NCI-H2107 (cell line): ENCODE results near the gene CDC42EP3.

Experiments
- DNase-seq: peaks from one replicate; lab custom pipeline; 2025; lab: John Stamatoyannopoulos, UW

The CDC42EP3 gene

GRCh38 chr2:37636381-37637066 is 34.9 kb downstream of the CDC42EP3 start:
- no peak for DNase-seq

GRCh38 chr2:37635504-37636380 is 35.7 kb downstream of the CDC42EP3 start:
- no peak for DNase-seq

- no peak for DNase-seq
Measured at GRCh38 chr2:37634914-37635503, 36.4 kb downstream of the CDC42EP3 start.

- DNase-seq = no peak
Measured at GRCh38 chr2:37633845-37634244, 37.6 kb downstream of the CDC42EP3 start.

- DNase-seq = no peak
Measured at GRCh38 chr2:37633234-37633633, 38.2 kb downstream of the CDC42EP3 start.

- DNase-seq = no peak
Measured at GRCh38 chr2:37632310-37632709, 39.1 kb downstream of the CDC42EP3 start.

- DNase-seq = no peak
Measured at GRCh38 chr2:37631698-37632097, 39.7 kb downstream of the CDC42EP3 start.

- DNase-seq = peak; percentile 6
Measured at GRCh38 chr2:37631292-37631691, 40.1 kb downstream of the CDC42EP3 start.

- DNase-seq = no peak
Measured at GRCh38 chr2:37630776-37631175, 40.7 kb downstream of the CDC42EP3 start.

GRCh38 chr2:37630301-37630700 is 41.1 kb downstream of the CDC42EP3 start:
- no peak for DNase-seq

GRCh38 chr2:37629529-37629928 is 41.9 kb downstream of the CDC42EP3 start:
- DNase-seq = no peak

- no peak for DNase-seq
Measured at GRCh38 chr2:37627710-37628109, 43.7 kb downstream of the CDC42EP3 start.

GRCh38 chr2:37625796-37626571 is 45.5 kb downstream of the CDC42EP3 start:
- no peak for DNase-seq

GRCh38 chr2:37625156-37625555 is 46.3 kb downstream of the CDC42EP3 start:
- no peak for DNase-seq

GRCh38 chr2:37623971-37624900 is 47.2 kb downstream of the CDC42EP3 start:
- no peak for DNase-seq

- DNase-seq = no peak
Measured at GRCh38 chr2:37623406-37623805, 48.0 kb downstream of the CDC42EP3 start.

GRCh38 chr2:37622450-37623100 is 48.9 kb downstream of the CDC42EP3 start:
- DNase-seq = no peak

- DNase-seq = no peak
Measured at GRCh38 chr2:37621199-37621598, 50.2 kb downstream of the CDC42EP3 start.

GRCh38 chr2:37619959-37620300 is 51.5 kb downstream of the CDC42EP3 start:
- no peak for DNase-seq

- DNase-seq = no peak
Measured at GRCh38 chr2:37619230-37619958, 52.0 kb downstream of the CDC42EP3 start.
